ENCODE results near the gene UBASH3B.

- TF ChIP-seq, protein P1, sequence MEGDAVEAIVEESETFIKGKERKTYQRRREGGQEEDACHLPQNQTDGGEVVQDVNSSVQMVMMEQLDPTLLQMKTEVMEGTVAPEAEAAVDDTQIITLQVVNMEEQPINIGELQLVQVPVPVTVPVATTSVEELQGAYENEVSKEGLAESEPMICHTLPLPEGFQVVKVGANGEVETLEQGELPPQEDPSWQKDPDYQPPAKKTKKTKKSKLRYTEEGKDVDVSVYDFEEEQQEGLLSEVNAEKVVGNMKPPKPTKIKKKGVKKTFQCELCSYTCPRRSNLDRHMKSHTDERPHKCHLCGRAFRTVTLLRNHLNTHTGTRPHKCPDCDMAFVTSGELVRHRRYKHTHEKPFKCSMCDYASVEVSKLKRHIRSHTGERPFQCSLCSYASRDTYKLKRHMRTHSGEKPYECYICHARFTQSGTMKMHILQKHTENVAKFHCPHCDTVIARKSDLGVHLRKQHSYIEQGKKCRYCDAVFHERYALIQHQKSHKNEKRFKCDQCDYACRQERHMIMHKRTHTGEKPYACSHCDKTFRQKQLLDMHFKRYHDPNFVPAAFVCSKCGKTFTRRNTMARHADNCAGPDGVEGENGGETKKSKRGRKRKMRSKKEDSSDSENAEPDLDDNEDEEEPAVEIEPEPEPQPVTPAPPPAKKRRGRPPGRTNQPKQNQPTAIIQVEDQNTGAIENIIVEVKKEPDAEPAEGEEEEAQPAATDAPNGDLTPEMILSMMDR (IDR thresholded peaks at IDR 0.05; ENCODE audit: low read depth, low read length), result no peak
- TF ChIP-seq, protein P2, sequence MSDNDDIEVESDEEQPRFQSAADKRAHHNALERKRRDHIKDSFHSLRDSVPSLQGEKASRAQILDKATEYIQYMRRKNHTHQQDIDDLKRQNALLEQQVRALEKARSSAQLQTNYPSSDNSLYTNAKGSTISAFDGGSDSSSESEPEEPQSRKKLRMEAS (IDR thresholded peaks at IDR 0.05; ENCODE audit: low read depth, low read length), result no peak
Measured at GRCh38 chr11:122734848-122735496, 79.5 kb downstream of the UBASH3B start.
